A549 (cell line): ENCODE measurements around the gene SLC30A3.

ENCODE experiments used
- CBX8 ChIP-seq: fragments of 200-600 bp; sonication (generic); IDR thresholded peaks from 2 replicates; pipeline ENCODE4 v1.6.1; 2016
- CEBPB ChIP-seq, 2 experiments: fragments of >200 bp in 1 of 2; sonication (Bioruptor Twin) in 1 of 2; formaldehyde crosslinking in 1 of 2; IDR thresholded peaks; 2 replicates each; pipeline ENCODE4 v1.6.1; 2012 to 2016
- JUNB ChIP-seq: fragments of >200 bp; sonication (Bioruptor Twin); formaldehyde crosslinking; IDR thresholded peaks from 2 replicates; pipeline ENCODE4 v1.6.1; 2016
- MAZ ChIP-seq: fragments of 150-350 bp; IDR thresholded peaks from 2 replicates; pipeline ENCODE4 v1.6.1; 2014; ENCODE audit warnings: antibody characterized with exemption, low read depth, low read length, borderline replicate concordance
- TF ChIP-seq, protein P1 (sequence below): fragments of >200 bp; sonication (Bioruptor Twin); formaldehyde crosslinking; IDR thresholded peaks from 3 replicates; pipeline ENCODE4 v1.5.1; 2016

DNA sequence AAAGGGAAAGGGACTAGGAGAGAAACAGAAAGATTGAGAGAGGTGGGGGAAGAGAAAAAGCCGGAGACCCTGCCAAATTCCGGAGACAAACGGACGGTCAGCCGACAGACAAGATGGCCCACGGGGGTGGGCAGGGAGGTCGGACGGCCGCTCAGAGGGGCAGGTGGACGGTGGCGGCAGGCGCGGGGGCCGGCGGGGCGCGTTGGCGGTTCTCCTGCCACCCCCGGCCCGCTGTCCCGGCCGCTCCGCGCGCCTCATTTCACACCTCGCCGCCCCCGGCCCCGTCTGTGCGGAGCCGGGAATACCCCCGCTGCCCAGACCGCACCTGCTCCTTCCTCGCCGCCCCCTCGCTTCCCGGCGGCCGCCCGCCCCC is 935 bp downstream of the SLC30A3 start:
- TF ChIP-seq CEBPB (IDR thresholded peaks at IDR 0.05) = no peak
- no peak for TF ChIP-seq CBX8
- no peak for TF ChIP-seq JUNB
- TF ChIP-seq MAZ = no peak
- TF ChIP-seq, protein P1, sequence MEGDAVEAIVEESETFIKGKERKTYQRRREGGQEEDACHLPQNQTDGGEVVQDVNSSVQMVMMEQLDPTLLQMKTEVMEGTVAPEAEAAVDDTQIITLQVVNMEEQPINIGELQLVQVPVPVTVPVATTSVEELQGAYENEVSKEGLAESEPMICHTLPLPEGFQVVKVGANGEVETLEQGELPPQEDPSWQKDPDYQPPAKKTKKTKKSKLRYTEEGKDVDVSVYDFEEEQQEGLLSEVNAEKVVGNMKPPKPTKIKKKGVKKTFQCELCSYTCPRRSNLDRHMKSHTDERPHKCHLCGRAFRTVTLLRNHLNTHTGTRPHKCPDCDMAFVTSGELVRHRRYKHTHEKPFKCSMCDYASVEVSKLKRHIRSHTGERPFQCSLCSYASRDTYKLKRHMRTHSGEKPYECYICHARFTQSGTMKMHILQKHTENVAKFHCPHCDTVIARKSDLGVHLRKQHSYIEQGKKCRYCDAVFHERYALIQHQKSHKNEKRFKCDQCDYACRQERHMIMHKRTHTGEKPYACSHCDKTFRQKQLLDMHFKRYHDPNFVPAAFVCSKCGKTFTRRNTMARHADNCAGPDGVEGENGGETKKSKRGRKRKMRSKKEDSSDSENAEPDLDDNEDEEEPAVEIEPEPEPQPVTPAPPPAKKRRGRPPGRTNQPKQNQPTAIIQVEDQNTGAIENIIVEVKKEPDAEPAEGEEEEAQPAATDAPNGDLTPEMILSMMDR = no peak
